NCI-H1105 (cell line): ENCODE data around the gene MEIOB.

Source experiments
- DNase-seq: peaks from one replicate; lab custom pipeline; 2025; lab: John Stamatoyannopoulos, UW

Gene MEIOB

GRCh38 chr16:1787322-1788094 is 84.5 kb downstream of the MEIOB start:
- no peak for DNase-seq

GRCh38 chr16:1787056-1787321 is 85.0 kb downstream of the MEIOB start:
- no peak for DNase-seq

DNA sequence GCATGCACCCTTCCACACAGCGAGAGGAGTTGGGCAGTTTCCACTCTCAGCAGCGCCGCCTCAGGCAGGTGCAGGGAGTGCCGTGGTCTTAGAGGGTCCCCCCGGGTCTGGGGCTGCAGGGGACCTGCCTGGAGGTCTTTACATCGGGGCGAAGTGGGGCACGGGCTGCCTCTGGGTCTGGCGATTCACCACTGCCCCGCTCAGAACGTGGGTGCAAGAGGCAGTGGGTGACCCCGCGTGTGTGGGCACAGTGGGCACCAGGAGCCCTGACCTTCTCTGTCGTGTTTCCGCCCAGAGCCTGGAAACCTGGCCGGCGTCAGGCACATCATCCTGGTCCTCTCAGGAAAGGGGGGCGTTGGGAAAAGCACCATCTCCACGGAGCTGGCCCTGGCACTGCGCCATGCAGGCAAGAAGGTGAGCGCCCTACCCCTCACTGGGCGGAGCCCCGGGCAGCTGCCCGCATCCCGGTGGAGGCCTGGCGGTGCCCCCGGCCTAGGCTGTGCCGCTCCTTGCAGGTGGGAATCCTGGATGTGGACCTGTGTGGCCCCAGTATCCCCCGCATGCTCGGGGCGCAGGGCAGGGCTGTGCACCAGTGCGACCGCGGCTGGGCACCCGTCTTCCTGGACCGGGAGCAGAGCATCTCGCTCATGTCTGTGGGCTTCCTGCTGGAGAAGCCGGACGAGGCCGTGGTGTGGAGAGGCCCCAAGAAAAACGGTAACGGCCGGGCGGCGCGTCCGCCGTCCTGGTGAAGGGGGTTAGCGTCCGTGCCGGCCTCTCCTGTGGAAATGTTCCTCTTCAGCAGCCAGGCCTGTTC is 85.5 kb downstream of the MEIOB start:
- no peak for DNase-seq

- DNase-seq: no peak
Measured at GRCh38 chr16:1785846-1786170, 86.2 kb downstream of the MEIOB start.

DNA sequence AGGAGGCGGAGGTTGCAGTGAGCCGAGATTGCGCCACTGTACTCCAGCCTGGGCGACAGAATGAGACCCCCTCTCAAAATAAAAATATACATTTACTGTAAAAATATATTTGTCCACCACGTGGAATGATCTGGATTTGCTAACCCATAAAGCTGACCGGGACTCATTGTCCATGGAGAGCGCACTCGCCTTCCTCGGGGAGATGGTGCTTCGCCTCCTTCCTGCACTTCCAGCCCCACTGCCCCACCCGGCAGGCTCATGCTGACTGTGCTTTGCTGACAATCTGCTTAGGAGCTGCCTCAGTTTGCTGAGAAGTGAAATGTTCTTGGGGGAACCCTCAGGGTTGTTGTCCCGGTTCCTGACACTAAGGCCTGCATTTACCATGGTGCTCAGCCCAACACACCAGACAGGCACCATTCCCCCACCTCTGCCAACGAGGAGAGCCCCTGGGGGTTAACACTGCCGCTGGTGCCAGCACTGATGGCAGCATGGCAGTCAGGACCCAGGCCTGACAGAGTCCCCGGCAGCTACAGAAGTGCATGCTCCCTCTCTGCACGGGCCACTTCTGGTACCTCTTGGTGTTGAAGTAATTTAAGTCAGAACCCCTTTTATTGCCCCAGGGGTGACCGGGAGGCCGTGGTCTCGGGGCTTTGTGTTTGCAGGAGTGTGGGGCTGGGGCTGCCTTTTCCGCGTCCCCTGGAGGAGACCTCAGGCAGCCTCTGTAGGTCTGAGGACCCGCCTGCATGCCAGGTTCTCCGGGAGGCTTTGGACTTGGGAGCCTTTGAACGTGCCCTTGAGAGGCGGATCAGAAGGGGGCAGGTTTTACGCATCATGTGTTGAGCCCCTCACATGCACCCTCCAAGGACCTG is 86.8 kb downstream of the MEIOB start:
- DNase-seq: no peak
